PFSK-1 (cell line): ENCODE measurements around the gene STK10.

Experiments
- POLR2AphosphoS5 ChIP-seq: IDR thresholded peaks from 2 replicates; pipeline ENCODE4 v1.6.1; 2012; ENCODE audit warnings: low read depth, mild to moderate bottlenecking, control low read depth, low read length, moderate library complexity
- REST ChIP-seq, 2 experiments: IDR thresholded peaks; 2 replicates each; pipeline versions ENCODE4 v1.6.1 to v1.8.0; 2011 to 2012; ENCODE audit warnings: low read depth in 2 of 2, low read length in 2 of 2, control low read depth in 1 of 2, inconsistent platforms in 1 of 2, mild to moderate bottlenecking in 1 of 2, moderate library complexity in 1 of 2; ENCODE audit not compliant: insufficient read depth in 1 of 2
- SIN3A ChIP-seq: IDR thresholded peaks from 2 replicates; pipeline ENCODE4 v1.6.1; 2012; ENCODE audit warnings: mild to moderate bottlenecking, low read length, moderate library complexity, borderline replicate concordance; ENCODE audit not compliant: insufficient read depth
- TAF1 ChIP-seq: IDR thresholded peaks from 2 replicates; pipeline ENCODE4 v1.6.1; 2012; ENCODE audit warnings: low read length, control low read depth, borderline replicate concordance; ENCODE audit not compliant: insufficient read depth

DNA sequence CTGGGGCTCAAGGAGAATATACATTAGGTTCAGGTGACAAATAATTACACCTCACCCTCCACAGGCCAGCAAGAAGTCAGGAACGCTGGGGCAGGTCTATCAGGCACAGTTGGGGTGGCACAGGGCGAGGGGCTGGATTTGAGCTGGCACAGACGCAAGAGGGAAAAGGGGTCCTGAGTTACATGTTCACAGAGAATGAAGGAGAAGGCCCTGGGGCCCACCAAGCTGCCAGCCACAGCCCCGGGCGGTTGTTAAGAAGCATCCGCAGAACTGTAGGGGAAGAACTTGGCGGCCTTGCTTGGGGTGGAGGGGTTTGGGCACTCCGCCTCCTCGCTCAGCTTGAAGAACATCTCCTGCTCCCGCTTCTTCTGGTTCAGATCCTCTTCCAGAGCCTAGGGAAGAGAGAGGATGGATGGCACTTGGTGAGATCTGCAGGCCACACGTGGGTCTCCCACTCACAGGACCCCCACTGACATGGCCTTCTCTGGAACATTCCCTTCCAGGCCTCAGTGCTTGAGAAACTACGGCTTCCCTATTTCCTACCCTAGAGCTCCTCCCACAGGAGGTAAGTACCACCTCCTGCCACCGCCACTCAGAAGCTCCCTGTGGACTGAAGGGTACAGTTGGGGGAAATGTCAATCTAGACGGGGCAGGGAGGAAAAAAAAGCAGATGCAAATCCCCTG is 143.3 kb downstream of the STK10 start:
- TF ChIP-seq TAF1 (no peak), POLR2AphosphoS5 (no peak), SIN3A (no peak), REST (IDR thresholded peaks at IDR 0.05; ENCODE audit: insufficient read depth in 1 of 2, low read depth in 2 of 2, low read length in 2 of 2) (no peak)
